GM19395 (cell line): ENCODE measurements around the gene PSORS1C2.
"Not testable (repeated sequence)": the region's sequence is repeated elsewhere in the genome, so short reads cannot be mapped to it uniquely, and the experiment has no call there.

ENCODE experiments used
- ATAC-seq: cut with Tn5 transposase; IDR thresholded peaks from one replicate; pipeline ENCODE4 v1.9.1; 2021; ENCODE audit warnings: mild to moderate bottlenecking, moderate library complexity; ENCODE audit not compliant: unreplicated experiment

The PSORS1C2 gene

DNA sequence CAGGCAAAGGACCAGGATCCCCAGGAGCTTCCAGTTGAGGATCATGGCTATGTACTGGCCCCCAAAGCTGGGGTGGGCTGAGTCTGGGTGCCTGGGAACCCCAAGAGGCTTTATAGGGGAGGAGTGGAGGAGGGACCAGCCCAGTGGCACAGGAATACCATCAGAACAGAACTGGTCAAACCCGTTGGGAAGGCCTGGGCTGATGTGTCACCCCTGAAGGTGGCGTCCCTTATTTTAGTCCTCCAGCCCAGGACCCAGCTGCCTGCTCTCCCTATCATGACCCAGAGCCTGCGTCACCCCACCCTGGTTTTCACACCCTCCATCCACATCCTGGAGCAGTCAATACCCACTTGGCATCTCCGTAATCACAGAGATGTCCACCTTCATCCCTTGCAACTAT, at the start of gene PSORS1C2:
TSS of gene PSORS1C2 (minus strand) at position 85 of the 400 bp plus-strand sequence. CDS start at position 45, 40 bp downstream.
- ATAC-seq: no peak

DNA sequence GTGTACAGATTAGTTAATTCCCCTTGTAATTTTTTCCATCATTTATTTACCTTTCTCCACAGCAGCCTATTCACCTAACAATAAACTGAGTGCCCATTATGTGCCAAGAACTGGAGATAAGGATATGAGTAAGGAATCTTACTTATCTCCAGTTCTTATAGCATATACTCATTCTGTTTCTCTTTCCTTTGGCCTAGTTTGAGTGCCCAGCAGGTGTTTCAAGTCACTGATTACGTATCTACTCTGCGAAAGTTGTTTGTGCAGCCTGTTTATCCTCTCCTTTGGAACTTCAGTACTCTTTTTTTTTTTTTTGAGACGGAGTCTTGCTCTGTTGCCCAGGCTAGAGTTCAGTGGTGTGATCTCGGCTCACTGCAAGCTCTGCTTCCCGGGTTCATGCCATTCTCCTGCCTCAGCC, 48.9 kb upstream of the PSORS1C2 start:
- no peak for ATAC-seq

- no peak for ATAC-seq
These were observed 47.3 kb upstream of the PSORS1C2 start for GRCh38 chr6:31186052-31186734.

DNA sequence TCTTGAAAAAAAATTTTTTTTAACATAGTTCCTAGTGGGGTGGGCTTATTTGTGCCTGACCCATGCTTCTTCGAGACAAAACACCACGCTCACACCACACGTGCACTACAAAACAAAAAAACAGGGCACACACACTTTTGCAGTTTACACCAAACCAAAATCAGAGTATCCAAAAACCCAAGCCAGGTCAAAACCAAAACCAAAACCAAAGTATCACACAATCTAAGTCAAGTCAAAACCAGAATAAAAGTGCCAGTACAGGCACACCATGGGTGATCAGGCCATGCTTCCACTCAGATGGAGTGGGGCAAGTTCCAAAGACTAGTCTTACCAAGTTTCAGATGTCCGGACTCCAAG, 46.8 kb upstream of the PSORS1C2 start:
- not testable (repeated sequence) for ATAC-seq

- ATAC-seq: not testable (repeated sequence)
These were observed 45.0 kb upstream of the PSORS1C2 start for GRCh38 chr6:31183859-31184258.

- ATAC-seq: not testable (repeated sequence)
These were observed 44.4 kb upstream of the PSORS1C2 start for GRCh38 chr6:31183287-31183686.

GRCh38 chr6:31180500-31180899, 41.6 kb upstream of the PSORS1C2 start:
- no peak for ATAC-seq

GRCh38 chr6:31179896-31180295, 41.0 kb upstream of the PSORS1C2 start:
- no peak for ATAC-seq

DNA sequence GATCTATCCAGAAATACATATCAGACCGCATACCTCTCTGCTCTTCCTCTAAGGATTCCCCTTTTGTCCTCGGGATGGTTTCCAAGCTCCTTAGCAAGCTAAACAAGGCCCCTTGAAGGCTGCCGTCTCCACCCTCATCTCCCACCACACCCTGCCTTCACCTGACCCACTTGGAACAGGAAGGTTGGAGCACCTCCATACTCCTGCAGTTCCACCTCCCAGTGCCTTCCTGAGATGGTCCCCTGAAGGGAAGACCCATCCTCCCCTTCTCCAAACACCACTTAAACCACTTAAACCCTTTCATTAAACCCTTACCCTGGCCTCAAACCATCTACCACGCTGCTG, 40.1 kb upstream of the PSORS1C2 start:
- no peak for ATAC-seq

GRCh38 chr6:31178143-31179041, 39.5 kb upstream of the PSORS1C2 start:
- no peak for ATAC-seq

DNA sequence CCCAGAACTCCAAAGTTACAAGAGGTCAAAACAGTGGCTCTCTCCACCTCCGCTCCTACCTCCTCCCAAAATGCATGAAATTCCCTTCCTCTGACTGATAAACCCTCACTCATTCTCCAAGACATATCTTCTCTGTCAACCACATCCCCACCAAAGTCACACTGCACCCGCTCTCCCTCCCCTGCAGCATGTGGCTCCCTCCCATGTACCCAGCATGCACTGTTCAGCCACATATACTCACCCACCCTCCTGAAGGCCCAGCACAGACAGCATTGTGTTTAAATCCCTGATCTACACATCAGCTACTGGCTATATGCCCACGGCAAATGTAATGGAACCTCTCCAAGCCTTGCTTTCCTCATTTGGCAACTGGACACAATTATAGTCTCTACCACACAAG, 37.1 kb upstream of the PSORS1C2 start:
- ATAC-seq: no peak

DNA sequence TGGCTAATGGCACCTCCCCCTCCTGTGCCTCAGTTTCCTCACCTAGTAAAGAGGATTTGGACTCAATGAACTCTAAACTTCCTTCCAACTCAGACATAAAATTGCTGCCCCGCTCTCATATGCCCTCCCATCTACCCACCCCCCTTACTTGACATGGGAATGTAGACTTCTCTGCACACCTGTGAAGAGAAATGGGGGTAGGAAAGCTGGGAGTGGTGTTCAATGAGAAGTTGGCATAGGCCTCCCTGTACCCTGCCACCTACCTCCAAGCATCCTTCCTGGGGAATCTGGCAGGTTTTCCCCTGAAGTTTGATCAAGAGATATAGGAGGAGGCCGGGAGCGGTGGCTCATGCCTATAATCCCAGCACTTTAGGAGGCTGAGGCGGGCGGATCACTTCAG, 35.5 kb upstream of the PSORS1C2 start:
- ATAC-seq: no peak

- ATAC-seq: no peak
These were observed 34.5 kb upstream of the PSORS1C2 start for GRCh38 chr6:31173406-31173805.

- no peak for ATAC-seq
These were observed 34.1 kb upstream of the PSORS1C2 start for GRCh38 chr6:31172973-31173384.

- ATAC-seq: no peak
These were observed 33.4 kb upstream of the PSORS1C2 start for GRCh38 chr6:31171931-31172905.

- ATAC-seq: no peak
These were observed 32.3 kb upstream of the PSORS1C2 start for GRCh38 chr6:31170987-31171671.

DNA sequence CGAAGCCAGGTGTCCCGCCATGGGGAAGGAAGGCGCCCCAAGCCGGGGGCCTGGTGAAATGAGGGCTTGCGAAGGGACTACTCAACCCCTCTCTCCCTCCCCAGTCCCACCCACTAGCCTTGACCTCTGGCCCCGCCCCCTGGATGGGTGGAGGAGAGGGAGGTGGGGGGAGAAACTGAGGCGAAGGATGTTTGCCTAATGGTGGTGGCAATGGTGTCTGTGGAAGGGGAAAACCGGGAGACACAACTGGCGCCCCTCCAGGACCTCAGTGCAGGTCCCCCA, 31.7 kb upstream of the PSORS1C2 start, which contains the start of gene POU5F1:
TSS of gene POU5F1 (minus strand) at position 83 of the 282 bp plus-strand sequence. CDS start at position 21, 62 bp downstream.
- ATAC-seq: no peak

DNA sequence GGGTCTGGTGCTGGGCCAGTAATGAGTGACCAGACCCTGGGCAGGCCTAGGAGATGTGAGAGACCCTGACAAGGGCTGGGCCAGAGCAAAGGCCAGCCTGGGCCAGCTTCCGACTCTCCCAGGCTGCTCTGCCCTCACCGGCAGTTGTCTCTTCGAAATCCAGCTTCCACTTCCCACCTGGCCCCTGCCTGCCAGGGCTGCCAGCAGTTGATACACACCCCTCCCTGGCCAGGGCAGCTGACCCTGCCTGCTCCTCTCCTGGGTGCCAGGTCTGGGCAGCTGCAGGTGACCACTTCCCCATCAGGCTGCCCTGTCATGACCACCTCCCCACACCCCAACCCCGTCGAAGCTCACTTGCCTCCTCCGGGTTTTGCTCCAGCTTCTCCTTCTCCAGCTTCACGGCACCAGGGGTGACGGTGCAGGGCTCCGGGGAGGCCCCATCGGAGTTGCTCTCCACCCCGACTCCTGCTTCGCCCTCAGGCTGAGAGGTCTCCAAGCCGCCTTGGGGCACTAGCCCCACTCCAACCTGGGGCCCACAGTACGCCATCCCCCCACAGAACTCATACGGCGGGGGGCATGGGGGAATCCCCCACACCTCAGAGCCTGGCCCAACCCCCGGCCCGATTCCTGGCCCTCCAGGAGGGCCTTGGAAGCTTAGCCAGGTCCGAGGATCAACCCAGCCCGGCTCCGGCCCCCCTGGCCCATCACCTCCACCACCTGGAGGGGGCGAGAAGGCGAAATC, 31.2 kb upstream of the PSORS1C2 start:
- not testable (repeated sequence) for ATAC-seq

DNA sequence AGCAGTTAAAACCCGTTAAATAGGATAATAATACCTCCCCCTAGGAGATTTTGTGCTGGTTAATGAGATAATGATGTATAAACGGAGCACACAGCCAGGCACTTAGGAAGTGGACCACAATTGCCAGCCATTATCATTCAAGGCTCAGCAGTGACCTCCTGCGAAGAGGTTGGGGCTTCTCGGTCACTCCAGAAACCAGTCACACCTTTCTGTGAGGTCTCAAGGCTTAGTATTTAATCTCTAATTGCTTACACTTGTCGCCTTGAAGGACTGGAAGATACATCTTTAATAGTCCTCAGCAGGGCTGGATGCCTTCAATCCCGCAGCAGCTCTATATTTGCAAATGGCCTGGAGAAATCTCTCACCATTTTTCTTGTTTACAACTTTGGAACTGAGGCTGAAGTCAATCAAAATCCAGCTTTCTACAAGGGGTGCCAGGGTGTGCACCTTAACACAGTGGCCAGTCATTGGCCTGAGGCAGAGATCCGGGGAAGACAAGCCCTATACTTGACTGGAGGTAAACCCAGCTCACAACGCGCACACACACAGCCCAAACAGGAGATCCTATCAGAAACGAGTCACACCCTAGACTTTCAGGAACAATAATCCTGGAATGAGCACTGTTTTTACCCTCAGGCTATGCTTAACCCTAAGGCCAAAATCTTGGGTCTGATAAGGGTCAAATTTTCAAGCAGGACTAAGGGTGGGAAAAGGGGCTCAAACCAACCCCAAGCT, 30.4 kb upstream of the PSORS1C2 start:
- no peak for ATAC-seq
